ENCODE measurements around the gene RYK.

The RYK gene

GRCh38 chr3:134143828-134144401, 106.7 kb downstream of the RYK start:
- H3K27me3 ChIP-seq (ENCODE audit: insufficient read depth, low read length), result no peaks in the 10 kb centered on the region
- H3K4me3 ChIP-seq (ENCODE audit: low read length), result no peak overlapping the region
- no peak overlapping the region for H3K27ac ChIP-seq (ENCODE audit: low read length)
- no peaks in the 10 kb centered on the region for H3K9me3 ChIP-seq (ENCODE audit: insufficient read depth, low read depth, low read length)
- H3K4me1 ChIP-seq (ENCODE audit: insufficient read depth, low read length), result no peaks in the 10 kb centered on the region
- no peaks in the 10 kb centered on the region for H3K36me3 ChIP-seq (ENCODE audit: insufficient read depth, low read depth, low read length)
- no peak overlapping the region for H3K9ac ChIP-seq (ENCODE audit: low read depth, low read length)

GRCh38 chr3:134136604-134137003, 114.1 kb downstream of the RYK start:
- Histone ChIP-seq H3K27ac (ENCODE audit: low read length) (no peak overlapping the region), H3K9ac (ENCODE audit: low read depth, low read length) (no peak overlapping the region), H3K4me3 (ENCODE audit: low read length) (no peak overlapping the region), H3K9me3 (ENCODE audit: insufficient read depth, low read depth, low read length) (peaks cover 7% of the 10 kb centered on the region; the same call in 1 of the 2 replicates), H3K36me3 (ENCODE audit: insufficient read depth, low read depth, low read length) (no peaks in the 10 kb centered on the region), H3K4me1 (ENCODE audit: insufficient read depth, low read length) (no peaks in the 10 kb centered on the region), H3K27me3 (ENCODE audit: insufficient read depth, low read length) (no peaks in the 10 kb centered on the region)

GRCh38 chr3:134134698-134135415, 115.8 kb downstream of the RYK start:
- H3K4me1 ChIP-seq (ENCODE audit: insufficient read depth, low read length), result no peaks in the 10 kb centered on the region
- no peak overlapping the region for H3K9ac ChIP-seq (ENCODE audit: low read depth, low read length)
- no peak overlapping the region for H3K27ac ChIP-seq (ENCODE audit: low read length)
- H3K9me3 ChIP-seq (ENCODE audit: insufficient read depth, low read depth, low read length), result peaks cover 13% of the 10 kb centered on the region; the same call in 1 of the 2 replicates
- H3K36me3 ChIP-seq (ENCODE audit: insufficient read depth, low read depth, low read length), result no peaks in the 10 kb centered on the region
- no peak overlapping the region for H3K4me3 ChIP-seq (ENCODE audit: low read length)
- no peaks in the 10 kb centered on the region for H3K27me3 ChIP-seq (ENCODE audit: insufficient read depth, low read length)

GRCh38 chr3:134134240-134134639, 116.4 kb downstream of the RYK start:
- Histone ChIP-seq H3K9ac (ENCODE audit: low read depth, low read length) (no peak overlapping the region), H3K9me3 (ENCODE audit: insufficient read depth, low read depth, low read length) (peaks cover 15% of the 10 kb centered on the region; the same call in 1 of the 2 replicates), H3K36me3 (ENCODE audit: insufficient read depth, low read depth, low read length) (no peaks in the 10 kb centered on the region), H3K27ac (ENCODE audit: low read length) (no peak overlapping the region), H3K27me3 (ENCODE audit: insufficient read depth, low read length) (no peaks in the 10 kb centered on the region), H3K4me1 (ENCODE audit: insufficient read depth, low read length) (no peaks in the 10 kb centered on the region), H3K4me3 (ENCODE audit: low read length) (no peak overlapping the region)

- H3K27me3 ChIP-seq (ENCODE audit: insufficient read depth, low read length), result no peaks in the 10 kb centered on the region
- H3K9me3 ChIP-seq (ENCODE audit: insufficient read depth, low read depth, low read length), result peaks cover 24% of the 10 kb centered on the region; the same call in 1 of the 2 replicates
- H3K4me3 ChIP-seq (ENCODE audit: low read length), result no peak overlapping the region
- H3K36me3 ChIP-seq (ENCODE audit: insufficient read depth, low read depth, low read length), result no peaks in the 10 kb centered on the region
- no peak overlapping the region for H3K27ac ChIP-seq (ENCODE audit: low read length)
- H3K4me1 ChIP-seq (ENCODE audit: insufficient read depth, low read length), result no peaks in the 10 kb centered on the region
- H3K9ac ChIP-seq (ENCODE audit: low read depth, low read length), result no peak overlapping the region
Measured at GRCh38 chr3:134132961-134133360, 117.7 kb downstream of the RYK start.

GRCh38 chr3:134126153-134126552, 124.5 kb downstream of the RYK start:
- H3K4me1 ChIP-seq (ENCODE audit: insufficient read depth, low read length), result no peaks in the 10 kb centered on the region; the same call in 1 of the 2 replicates
- no peaks in the 10 kb centered on the region for H3K27me3 ChIP-seq (ENCODE audit: insufficient read depth, low read length)
- H3K36me3 ChIP-seq (ENCODE audit: insufficient read depth, low read depth, low read length), result no peaks in the 10 kb centered on the region
- H3K9ac ChIP-seq (ENCODE audit: low read depth, low read length), result no peak overlapping the region
- peaks cover 40% of the 10 kb centered on the region; the same call in 1 of the 2 replicates for H3K9me3 ChIP-seq (ENCODE audit: insufficient read depth, low read depth, low read length)
- H3K4me3 ChIP-seq (ENCODE audit: low read length), result no peak overlapping the region
- H3K27ac ChIP-seq (ENCODE audit: low read length), result no peak overlapping the region

GRCh38 chr3:134114726-134115125, 135.9 kb downstream of the RYK start:
- H3K36me3 ChIP-seq (ENCODE audit: insufficient read depth, low read depth, low read length), result no peaks in the 10 kb centered on the region
- no peak overlapping the region for H3K9ac ChIP-seq (ENCODE audit: low read depth, low read length)
- no peak overlapping the region for H3K27ac ChIP-seq (ENCODE audit: low read length)
- peaks cover 3% of the 10 kb centered on the region; the same call in 1 of the 2 replicates for H3K4me1 ChIP-seq (ENCODE audit: insufficient read depth, low read length)
- no peak overlapping the region for H3K4me3 ChIP-seq (ENCODE audit: low read length)
- peaks cover 8% of the 10 kb centered on the region; the same call in 1 of the 2 replicates for H3K9me3 ChIP-seq (ENCODE audit: insufficient read depth, low read depth, low read length)
- H3K27me3 ChIP-seq (ENCODE audit: insufficient read depth, low read length), result no peaks in the 10 kb centered on the region

GRCh38 chr3:134111616-134112015, 139.0 kb downstream of the RYK start:
- no peaks in the 10 kb centered on the region for H3K9me3 ChIP-seq (ENCODE audit: insufficient read depth, low read depth, low read length)
- H3K27ac ChIP-seq (ENCODE audit: low read length), result no peak overlapping the region
- H3K4me3 ChIP-seq (ENCODE audit: low read length), result no peak overlapping the region
- H3K27me3 ChIP-seq (ENCODE audit: insufficient read depth, low read length), result no peaks in the 10 kb centered on the region
- H3K36me3 ChIP-seq (ENCODE audit: insufficient read depth, low read depth, low read length), result no peaks in the 10 kb centered on the region
- H3K9ac ChIP-seq (ENCODE audit: low read depth, low read length), result no peak overlapping the region
- H3K4me1 ChIP-seq (ENCODE audit: insufficient read depth, low read length), result peaks cover 3% of the 10 kb centered on the region; the same call in 1 of the 2 replicates

GRCh38 chr3:134110963-134111362, 139.7 kb downstream of the RYK start:
- Histone ChIP-seq H3K9me3 (ENCODE audit: insufficient read depth, low read depth, low read length) (no peaks in the 10 kb centered on the region), H3K27me3 (ENCODE audit: insufficient read depth, low read length) (no peaks in the 10 kb centered on the region), H3K4me1 (ENCODE audit: insufficient read depth, low read length) (peaks cover 3% of the 10 kb centered on the region; the same call in 1 of the 2 replicates), H3K4me3 (ENCODE audit: low read length) (no peak overlapping the region), H3K27ac (ENCODE audit: low read length) (no peak overlapping the region), H3K36me3 (ENCODE audit: insufficient read depth, low read depth, low read length) (no peaks in the 10 kb centered on the region), H3K9ac (ENCODE audit: low read depth, low read length) (no peak overlapping the region)

Measured in iPS-20b (cell line).